Hematopoietic multipotent progenitor cell treated with erythropoietin and hydrocortisone succinate and interleukin-3 and kit ligand, for 17 days (in vitro differentiated cells): ENCODE data around the gene MTAP.
A peak's percentile ranks its signal among the peaks of the same experiment; 100 is the strongest.

Experiments used
- DNase-seq: peaks from one replicate; pipeline ENCODE4 v3.0.0-alpha.2; 2015; ENCODE audit warnings: low spot score

Gene MTAP

DNA sequence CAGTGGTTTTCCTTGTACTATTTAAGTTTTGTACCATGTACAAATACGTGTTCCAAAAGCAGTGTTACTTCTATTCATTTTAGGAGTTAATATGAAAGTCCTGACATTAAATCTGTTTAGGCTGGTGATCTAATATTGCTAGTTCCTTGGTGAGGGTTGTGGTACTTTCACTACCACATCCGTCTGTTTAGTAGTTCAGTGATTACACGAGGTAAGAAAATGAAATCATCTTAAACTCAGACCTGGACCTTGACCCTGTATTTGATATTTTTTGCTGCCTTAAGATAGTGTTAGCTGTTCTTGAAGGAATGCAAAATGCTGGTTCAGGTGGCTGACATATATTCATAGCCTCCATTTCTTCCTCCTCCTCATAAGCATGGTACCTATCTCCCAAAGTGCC is 50.3 kb downstream of the MTAP start:
- no peak for DNase-seq

DNA sequence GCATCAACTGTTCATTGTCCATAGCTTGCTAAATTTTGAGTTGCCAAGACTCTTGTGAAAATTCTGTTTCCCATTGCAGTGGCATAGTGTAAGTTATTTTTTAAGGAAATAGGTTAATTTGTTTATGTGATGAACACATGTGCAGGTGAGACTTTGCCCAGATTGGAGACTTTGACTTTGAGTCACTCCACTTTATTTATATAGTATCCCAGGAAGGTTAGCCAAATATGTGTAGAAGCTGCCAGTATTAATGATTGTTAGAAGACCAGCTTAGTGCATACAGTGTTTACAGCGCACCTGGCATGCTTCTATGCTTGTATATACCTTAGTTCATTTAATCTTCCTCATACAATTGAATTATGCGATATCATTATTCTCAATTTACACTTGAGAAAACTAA is 51.0 kb downstream of the MTAP start:
- no peak for DNase-seq

- no peak for DNase-seq
These were observed 51.7 kb downstream of the MTAP start for GRCh38 chr9:21854119-21854518.

DNA sequence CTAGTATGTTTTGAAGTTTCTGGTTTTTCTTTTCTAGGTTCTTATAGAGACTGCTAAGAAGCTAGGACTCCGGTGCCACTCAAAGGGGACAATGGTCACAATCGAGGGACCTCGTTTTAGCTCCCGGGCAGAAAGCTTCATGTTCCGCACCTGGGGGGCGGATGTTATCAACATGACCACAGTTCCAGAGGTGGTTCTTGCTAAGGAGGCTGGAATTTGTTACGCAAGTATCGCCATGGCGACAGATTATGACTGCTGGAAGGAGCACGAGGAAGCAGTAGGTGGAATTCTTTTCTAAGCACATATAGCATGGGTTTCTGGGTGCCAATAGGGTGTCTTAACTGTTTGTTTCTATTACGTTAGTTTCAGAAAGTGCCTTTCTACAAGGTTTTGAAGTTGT is 52.2 kb downstream of the MTAP start:
- no peak for DNase-seq

DNA sequence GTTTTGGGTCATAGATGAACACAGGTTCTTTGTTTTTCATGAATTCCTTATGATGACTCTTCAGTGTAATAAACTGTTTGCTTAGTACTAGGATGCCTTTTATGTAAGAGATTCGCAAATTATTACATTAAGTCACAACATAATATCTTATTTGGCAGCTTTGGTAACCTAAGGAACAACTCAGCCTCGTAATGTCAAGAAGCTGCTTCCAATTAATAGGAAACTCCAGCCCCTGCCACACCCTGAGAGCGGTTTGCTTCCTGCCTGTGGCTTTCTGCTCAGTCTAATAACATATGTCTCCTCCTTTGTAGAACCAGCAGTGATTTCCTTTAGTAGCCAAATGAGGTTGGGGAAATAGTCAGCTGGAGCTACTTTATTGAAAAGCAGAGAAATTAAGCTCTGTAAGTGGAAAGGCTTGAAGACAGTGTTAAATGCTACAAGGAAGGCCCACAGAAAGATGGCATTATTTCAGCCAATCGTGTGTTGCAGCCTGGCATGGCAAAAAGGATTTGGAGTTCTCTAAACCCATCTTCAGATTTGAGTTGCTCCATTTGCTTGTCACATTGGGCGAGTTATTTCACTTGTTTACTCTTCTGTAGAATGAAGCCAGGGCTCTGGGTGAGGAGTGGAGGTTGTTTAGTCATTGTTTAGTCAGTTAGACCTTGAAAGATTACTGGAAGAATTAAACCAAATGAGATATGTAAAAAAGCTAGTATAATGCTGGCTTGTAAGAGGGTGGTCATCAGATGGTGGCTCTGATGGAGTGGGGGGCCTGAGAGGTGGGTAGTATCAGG is 54.1 kb downstream of the MTAP start:
- no peak for DNase-seq

- no peak for DNase-seq
These were observed 60.4 kb downstream of the MTAP start for GRCh38 chr9:21862871-21863270.

DNA sequence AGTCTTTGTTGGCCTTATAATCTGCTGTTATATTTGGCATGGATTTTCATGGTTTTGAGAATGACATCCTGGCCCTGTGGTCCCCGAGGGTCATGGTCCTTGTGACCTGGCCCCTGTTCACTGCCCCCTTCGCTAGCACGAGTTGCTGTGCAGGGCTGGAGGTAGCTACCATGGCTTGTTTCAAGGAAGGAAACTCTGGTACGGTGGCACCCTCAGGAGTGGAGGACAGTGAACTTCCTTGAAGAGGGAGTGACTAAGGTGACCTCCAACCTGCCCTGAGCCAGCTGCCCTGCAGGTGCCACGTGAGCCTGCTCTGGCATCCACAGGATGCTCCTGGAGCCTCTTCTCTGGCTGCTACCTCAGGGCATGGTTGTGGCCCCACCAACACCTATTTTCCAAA is 62.1 kb downstream of the MTAP start:
- DNase-seq, result no peak

GRCh38 chr9:21866302-21866701 is 63.9 kb downstream of the MTAP start:
- no peak for DNase-seq

DNA sequence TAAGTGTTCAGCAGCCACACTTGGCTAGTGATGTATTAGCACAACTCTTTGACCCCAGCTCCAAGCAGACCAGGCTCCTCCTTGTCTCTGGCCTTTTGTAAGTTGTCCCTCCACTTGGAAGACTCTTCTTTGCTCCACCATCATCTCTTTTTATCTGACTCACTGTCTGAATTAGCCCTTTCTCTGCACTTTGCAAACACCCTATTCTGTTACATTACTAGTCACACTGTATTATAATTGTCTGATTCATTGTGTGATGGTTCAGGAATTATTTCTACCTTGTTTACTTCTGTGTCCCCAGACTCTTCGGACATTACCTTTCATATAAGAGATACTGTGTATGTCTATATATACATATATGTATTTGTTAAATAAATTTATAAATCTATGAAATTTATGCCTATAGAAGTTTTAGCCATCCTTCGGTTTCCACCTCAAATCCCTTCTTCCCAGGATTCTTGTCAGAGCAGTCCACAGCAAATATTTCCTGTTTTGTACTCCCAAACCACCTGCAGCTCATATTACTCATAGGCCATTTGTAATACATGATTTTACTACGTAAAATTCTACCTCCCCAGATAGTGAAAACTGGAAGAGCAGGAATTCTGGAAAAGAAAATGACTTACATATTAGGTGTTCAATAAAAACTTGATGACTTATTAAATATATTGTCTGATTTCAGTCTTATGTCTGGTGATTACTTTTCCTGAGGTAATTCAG is 69.0 kb downstream of the MTAP start:
- no peak for DNase-seq

DNA sequence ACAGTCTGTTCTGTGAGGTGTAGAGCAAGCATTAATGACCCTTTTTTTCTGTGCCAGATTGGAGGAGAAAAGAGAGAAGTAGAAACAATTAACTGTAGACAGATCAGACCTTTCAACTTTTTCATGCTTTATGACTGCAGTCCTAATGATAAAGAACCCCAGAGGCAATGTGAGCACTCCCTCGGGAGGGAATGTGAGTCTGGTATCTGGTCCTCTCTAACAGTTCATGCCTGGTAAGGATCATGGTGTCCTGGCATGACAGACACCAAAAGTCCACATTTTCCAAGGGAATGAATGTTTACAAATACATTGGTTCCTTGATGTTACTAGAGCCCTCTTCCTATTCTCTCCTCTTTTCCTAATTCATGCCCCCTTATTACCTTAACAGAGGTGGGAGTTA is 70.3 kb downstream of the MTAP start:
- DNase-seq, result no peak

- no peak for DNase-seq
These were observed 71.2 kb downstream of the MTAP start for GRCh38 chr9:21873540-21874221.

GRCh38 chr9:21875893-21876292 is 73.5 kb downstream of the MTAP start:
- DNase-seq, result no peak

DNA sequence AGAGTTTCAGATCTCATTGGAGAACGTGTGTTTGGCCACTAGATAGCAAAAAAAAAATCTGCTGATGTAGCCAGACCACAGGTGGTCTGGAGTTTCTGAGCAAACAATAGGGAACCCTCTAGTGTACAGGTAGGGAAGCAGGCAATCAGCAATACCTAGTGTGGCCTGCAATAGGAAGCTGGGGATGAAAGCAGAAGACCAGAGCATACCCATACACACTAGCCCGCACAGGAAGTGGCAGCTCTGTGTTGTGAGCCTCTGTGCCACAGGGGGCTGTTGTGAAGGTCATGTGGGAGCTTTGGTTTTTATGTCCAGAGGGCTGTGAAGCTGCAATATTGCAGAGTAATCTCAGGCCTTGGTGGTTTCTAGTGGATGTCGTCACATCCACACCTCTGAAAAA is 81.2 kb downstream of the MTAP start:
- no peak for DNase-seq

- no peak for DNase-seq
These were observed 87.2 kb downstream of the MTAP start for GRCh38 chr9:21889673-21890072.

- DNase-seq, result no peak
These were observed 88.3 kb downstream of the MTAP start for GRCh38 chr9:21890696-21891095.

GRCh38 chr9:21901546-21901945 is 99.1 kb downstream of the MTAP start:
- DNase-seq, result no peak

DNA sequence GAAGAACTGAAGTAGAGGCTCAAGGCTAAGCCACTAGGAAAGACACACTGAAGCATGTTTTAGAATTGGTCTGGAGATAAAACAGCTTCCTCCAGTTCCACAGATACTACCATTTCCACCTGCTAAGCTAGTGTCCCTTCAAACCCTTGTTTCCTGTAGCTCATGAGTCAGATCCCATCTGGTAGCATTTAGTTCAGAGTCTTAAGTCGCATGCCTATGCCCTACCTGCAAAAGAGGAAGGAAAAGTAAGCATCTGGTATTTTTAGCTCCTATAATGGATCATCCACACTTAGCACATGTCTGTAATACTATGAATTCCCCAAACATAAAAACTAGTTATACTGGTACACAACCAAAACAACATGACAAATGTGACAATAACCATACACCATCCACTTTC is 99.7 kb downstream of the MTAP start:
- DNase-seq, result no peak

GRCh38 chr9:21903380-21903965 is 101.0 kb downstream of the MTAP start:
- no peak for DNase-seq

GRCh38 chr9:21904371-21904770 is 101.9 kb downstream of the MTAP start:
- DNase-seq, result no peak

DNA sequence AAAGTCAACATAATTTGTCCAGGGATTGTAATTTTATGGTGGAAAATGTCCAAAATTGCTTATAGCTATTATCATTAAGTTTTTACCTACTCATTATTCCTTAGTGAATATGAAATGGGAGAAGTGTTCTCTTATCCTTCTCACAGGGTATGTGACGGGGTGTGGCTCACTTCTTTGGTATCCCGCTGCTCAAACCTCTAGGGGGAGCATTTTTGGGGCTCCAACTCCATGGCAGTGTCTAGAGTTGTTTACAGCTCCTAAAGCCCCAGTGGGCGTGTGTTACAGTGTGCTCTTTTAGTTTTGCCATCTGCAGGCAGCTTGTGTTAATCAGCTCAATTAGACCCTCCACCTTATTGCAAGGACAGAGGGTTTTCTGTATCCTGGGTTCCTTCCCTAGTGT is 102.3 kb downstream of the MTAP start:
- DNase-seq, result peak; percentile 8

- DNase-seq, result no peak
These were observed 103.8 kb downstream of the MTAP start for GRCh38 chr9:21906213-21906612.

- DNase-seq, result no peak
These were observed 104.4 kb downstream of the MTAP start for GRCh38 chr9:21906881-21907280.
